CD4-positive, alpha-beta T cell treated with Interleukin-2 at 100 ng/mL for 4 hours (primary cell): ENCODE data around the gene GFRAL.
"Not testable (repeated sequence)": the region's sequence is repeated elsewhere in the genome, so short reads cannot be mapped to it uniquely, and the experiment has no call there.

Source experiments
- DNase-seq: peaks from one replicate; pipeline ENCODE4 v3.0.0-alpha.2; 2020; ENCODE audit warnings: low spot score

GFRAL gene, protein sequence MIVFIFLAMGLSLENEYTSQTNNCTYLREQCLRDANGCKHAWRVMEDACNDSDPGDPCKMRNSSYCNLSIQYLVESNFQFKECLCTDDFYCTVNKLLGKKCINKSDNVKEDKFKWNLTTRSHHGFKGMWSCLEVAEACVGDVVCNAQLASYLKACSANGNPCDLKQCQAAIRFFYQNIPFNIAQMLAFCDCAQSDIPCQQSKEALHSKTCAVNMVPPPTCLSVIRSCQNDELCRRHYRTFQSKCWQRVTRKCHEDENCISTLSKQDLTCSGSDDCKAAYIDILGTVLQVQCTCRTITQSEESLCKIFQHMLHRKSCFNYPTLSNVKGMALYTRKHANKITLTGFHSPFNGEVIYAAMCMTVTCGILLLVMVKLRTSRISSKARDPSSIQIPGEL

DNA sequence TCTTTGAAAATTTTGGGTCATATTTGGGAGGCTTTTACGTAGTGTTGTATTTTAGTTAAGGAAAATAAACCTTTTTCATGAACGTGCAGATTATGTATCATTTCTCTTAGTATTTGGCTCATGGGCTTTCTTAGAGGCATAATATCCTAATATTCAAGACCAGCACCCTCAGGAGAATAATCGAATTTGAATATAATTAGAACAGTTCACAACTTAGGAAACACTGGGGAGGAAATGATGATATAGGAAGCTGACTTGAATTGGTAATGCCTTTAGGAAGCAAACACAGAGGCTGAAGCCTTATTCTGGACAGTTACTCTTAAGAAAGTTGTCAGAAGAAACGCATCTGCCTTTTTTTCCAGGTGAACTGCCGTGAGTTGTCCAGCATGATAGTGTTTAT is at the start of gene GFRAL:
Gene GFRAL, plus strand, starts transcription at position 301 of the 400 bp plus-strand sequence. Its CDS starts 86 bp downstream, at position 387.
- no peak for DNase-seq

DNA sequence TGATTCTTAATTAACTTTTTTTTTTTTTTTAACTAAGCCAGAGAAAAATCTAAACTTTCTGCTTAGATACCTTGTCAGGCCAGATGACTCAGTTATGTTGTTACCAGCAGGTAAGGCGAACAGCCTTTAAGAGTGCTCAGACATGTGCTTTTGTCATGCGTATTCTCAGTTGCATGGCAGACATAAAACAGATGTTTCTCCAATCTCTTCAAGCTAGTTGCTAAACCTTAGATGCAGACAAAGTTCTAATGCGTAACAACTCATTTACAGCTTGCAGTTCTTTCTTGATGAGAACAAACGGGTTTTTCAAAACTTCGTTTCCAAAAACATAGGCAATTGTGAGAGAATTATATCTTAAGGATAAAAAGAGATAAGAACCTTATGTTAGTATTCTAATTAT is 49.6 kb upstream of the GFRAL start:
- no peak for DNase-seq

DNA sequence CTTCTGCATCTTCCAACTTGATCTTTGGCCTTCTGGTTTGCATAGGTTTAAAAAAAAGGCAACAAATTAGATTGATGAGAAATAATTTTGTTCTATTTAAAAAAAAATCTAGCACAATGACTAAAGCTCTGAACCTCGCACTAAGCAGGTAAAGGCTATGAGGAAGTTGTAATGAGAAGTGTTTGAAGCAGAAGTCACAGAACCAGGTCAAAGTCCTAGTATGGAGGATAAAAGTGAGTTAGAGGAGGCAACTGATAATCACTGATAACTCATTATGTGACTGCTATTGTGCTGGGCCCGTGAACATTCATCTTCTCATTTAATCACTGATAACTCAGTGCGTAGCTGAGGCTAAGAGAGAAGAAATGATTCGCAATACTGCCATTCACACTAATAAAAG is 46.1 kb upstream of the GFRAL start:
- DNase-seq = no peak

DNA sequence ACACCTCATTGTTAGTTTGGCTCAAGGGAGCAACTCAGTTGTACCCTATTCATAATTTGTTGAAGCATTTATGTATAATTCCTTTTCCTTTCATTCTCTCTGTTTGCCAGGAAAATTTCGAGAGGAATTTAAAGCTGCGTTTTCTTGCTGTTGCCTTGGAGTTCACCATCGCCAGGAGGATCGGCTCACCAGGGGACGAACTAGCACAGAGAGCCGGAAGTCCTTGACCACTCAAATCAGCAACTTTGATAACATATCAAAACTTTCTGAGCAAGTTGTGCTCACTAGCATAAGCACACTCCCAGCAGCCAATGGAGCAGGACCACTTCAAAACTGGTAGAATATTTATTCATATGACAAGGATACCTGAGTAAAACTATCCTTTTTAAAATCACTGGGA is 45.2 kb upstream of the GFRAL start:
- DNase-seq = no peak

DNA sequence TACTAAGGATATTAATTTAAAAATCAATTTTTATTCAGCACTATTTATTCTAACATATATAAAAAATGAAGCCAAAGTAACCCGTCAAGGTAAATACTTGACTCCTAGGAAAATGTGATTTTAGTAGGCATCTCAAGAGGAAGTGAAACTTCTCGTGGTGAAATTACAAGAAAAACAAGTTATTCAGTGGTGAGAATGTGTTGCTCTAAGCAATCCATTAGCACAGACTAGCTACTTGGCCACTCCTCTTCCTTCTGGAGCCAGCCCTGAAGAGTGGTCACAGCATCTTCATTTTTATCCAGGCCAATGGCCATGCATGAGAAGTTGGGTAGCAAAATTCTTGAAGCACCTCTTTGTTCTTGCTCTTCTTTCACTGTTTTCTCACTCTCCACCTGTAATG is 40.4 kb upstream of the GFRAL start:
- DNase-seq = no peak

DNA sequence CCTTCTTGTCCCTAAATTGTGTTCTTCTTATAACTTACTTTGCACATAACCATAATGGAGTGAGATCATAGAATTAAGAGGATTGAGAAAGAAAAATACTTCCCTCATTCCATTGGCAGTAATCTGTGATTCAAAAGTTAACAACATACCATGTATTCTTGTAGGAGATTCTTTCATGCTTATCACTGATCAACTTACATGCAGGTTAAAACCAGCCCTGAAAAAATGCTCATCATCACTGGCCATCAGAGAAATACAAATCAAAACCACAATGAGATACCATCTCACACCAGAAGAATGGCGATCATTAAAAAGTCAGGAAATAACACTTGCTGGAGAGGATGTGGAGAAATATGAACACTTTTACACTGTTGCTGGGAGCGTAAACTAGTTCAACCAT is 36.5 kb upstream of the GFRAL start:
- no peak for DNase-seq

DNA sequence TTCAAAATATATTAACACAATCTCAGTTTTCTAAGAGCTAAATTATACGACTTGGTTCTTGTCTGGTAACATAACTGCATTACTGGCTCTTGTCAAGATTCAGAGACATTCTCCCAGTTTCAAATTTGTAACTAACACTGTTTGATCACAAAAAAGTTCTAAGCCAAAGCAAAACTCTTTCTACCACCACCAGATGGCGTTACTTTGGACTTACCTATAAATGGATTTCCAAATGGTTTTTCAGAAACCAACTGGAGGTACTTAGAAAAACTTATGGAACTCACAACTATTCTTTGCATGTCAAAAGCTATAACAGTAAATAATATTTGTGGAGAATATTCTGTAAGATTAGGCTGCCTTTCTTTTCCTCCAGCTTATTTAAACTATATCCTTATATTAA is 34.2 kb upstream of the GFRAL start:
- no peak for DNase-seq

DNA sequence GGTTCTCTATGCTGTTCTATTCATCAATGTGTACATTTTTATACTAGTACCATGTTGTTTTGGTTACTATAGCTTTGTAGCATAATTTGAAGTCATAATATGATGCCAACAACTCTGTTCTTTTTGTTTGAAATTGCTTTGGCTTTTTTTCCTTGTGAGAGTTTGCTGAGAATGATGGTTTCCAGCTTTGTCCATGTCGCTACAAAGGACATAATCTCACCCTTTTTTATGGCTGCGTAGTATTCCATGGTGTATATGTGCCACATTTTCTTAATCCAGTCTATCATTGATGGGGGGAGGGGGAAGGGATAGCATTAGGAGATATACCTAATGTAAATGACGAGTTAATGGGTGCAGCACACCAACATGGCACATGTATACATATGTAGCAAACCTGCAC is 30.1 kb upstream of the GFRAL start:
- DNase-seq = not testable (repeated sequence)

DNA sequence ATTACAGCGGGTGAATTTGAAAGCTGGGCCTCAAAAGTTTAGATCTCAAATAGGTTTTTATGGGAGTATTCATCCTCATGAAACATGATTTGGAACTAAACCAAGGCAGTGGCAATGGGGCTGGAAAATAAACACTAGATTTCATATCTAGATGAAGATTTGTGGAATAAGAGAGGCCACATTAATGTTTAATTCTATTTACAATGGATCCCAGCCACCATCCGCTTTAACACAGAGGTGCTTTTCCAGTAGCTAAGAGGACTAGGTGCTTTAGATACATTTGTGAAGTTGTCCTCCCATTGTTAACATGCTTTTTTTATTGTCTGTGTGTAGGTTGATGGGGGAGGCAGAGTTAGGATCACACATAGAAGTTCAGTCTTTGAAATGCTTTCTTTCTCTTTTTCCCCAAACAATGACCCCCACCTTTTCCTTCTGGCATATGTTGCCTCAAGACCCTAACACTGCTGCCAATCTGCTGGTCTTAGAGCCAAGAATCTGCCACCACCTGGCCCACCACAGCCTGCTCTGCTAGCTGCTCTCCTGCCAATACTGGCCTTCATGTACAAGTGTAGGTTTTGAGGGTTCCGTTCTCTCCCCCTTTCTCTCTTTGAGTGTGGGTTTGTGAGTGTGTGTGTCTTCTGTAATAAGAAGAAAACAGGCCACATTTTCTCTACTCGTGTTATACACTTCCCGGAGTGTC is 27.8 kb upstream of the GFRAL start:
- DNase-seq = no peak

DNA sequence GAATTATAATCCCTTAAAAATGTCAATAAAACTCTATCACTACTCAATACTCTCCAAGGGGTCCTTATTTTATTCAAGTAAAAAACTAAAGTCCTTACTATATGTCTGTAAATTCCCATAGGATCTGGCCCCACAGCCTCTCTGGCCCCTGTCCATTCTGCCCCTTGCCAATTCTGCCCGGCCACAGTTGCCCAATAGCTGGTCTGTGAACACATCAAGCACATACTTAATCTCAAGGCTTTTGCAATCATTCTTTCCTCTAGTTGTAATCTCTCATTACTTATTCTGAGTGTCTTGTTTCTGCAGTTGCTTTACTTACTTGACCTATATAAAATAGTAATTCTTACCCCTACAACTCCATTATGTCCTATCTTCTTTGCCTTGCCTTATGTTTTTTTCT is 22.5 kb upstream of the GFRAL start:
- no peak for DNase-seq

DNA sequence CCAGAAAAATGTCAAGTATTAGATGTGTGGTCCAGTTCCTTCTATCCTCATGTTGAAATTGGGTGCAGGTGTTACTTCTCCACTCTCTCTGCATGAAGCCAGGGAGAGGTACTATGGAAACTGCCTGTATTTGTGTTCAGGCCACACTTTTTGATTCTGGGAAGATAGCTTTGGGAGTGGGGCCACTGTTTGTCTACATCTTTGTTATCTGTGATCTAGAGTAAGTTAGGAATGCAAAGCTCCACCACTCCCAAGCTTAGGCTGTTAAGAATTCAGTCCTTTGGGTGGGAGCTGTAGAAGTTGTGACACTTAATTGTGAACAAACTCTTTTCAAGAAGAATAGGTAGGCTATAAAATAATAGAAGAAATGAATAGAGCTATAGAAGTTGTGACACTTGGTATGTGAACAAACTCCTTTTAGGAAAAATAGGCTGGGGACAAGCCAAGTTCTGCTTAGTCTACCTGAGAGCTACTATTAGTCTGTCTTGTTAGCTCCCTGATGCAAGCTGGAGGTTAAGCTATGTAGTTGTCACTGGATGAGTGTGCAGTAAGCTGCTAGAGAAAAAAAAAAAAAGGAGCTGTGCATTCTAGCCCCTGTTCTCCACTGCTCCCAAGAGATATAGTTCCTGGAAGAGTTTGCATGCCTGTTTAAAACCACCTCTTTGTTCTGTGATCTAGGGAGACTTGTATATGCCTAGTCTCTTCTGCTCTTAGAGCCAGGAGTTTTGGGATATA is 7.1 kb upstream of the GFRAL start:
- DNase-seq = no peak

DNA sequence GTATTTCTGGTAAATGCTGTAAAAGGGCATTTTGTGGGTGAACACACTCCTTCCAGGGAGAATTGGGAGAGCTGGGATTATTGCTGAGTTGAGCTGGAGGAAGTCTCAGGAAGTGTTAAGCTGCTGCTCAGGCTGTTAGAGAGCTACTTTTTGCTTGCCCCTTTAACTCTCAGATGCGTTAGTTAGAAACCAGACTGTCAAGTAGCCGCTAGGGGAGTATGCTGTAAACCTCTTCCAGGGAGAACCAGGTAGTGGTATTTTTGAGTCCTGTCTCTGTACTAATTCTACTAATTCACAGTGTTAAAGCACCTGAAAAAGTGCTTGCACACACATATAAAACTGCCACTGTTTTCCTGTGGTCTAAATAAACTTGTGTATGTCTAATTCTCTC is 6.6 kb upstream of the GFRAL start:
- no peak for DNase-seq

DNA sequence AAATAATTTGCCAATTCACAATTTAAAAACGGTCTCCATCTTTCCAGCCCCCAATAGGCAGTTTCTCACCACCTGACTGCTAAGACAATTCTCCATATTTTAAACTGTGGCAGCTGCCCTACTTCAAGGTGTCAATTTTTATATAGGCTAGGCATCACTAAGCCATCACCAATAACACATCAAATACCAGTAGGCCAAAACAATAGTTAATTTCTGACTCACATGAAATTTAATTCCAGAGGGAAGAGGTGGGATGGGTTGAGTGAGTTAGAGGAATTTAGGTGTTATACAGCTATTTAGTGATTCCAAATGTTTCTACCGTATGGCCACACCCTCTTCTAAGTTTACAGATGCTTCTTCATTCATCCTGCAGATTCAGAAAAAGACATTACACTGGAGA is 49.9 kb downstream of the GFRAL start:
- no peak for DNase-seq

DNA sequence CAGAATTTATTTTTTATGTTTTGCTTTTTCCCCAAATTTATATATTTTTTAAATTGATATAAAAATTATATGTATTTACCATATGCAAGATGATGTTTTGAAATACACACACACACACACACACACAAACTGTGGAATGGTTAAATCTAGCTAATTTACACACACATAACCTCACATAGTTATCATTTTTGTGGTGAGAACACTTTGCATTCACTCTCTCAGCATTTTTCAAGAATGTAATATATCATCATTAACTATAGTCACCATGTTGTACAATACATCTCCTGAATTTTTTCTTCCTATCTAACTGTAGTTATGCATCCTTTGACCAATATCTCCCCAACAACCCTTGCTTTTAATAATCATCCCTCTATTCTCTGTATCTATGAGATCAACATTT is 52.2 kb downstream of the GFRAL start:
- no peak for DNase-seq

DNA sequence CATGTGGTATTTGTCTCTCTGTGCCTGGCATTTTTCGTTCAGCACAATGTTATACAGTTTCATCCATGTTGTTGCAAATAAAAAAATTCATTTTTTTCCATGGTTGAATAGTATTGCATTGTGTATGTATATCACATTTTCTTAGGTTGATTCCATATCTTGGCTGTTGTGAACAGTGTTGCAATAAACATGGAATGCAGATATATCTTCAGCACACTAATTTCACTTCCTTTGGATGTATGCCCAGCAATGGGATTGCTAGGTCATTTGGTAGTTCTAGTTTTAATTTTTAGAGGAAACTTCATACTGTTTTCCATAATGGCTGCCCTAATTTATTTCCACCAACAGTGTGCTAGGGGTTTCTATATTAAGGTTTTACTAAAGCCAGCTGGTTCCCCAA is 52.6 kb downstream of the GFRAL start:
- DNase-seq = no peak

DNA sequence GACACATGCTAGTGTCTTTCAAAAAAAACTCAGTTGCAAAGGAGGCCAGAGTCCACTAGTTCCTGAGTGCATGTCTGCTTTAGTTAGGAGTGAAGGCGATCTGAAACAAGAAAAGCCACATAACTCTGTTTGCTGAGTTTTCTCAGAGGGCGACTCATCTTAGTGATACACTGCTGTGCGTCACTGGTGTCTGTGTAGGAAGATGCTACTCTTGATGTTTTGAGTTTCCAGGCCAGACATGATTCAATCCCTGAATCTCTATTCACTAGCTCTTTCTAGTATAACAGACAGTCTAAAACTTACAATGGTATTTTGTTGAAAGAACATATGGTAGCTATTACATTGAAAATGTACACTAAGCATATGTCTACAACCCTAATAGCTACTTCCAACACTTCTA is 60.9 kb downstream of the GFRAL start:
- no peak for DNase-seq

DNA sequence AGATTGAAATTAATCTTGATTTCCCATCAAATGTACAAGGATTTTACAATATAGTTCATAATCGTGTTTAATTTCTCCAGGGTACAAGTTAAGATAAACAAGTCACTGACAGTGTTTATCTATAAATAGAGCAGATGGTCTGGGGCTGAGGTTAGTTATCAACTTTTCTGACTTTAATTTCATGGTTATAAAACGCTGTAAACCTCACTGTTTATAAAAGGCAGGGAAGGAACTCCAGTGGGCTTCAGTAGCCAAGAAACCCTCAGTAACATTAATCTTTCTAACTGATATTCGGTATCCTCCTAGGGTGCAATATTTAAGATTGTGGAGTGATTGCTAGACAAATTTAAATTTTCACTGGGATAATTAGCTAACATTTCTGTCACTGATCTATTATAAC is 68.6 kb downstream of the GFRAL start:
- no peak for DNase-seq

DNA sequence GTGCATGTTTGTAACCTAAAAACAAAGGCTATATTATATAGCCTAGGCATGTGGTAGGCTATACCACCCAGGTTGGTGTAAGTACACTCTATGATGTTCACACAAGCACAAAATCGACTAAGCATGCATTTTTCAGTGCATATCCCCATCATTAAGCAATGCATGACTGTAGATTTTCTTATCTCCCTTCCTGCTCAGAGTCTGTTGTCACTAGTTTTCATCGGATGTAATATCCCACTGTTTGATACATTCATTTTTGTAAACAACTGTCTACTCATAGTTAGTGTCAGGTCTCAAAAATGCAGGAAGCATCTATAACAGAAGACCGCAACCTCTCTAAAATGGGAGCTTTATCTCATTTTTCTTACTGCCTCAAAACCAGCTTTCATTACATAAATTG is 70.7 kb downstream of the GFRAL start:
- DNase-seq = no peak

DNA sequence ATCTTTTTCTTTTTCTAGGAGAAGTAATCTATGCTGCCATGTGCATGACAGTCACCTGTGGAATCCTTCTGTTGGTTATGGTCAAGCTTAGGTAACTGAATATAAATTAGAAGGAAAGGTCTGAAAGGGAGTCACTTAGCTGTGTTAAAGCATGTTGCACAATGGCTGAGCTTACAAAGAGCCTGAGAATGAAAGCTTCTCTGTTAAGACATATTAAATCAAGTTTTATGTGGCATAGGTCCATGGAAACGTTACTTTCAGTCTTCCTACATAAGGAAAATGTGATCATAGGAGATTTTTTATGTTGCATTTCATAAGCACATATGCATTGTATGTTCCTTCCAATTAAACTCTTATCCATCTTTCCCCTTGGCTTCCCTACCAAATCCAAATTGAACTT is 72.1 kb downstream of the GFRAL start:
- DNase-seq = no peak

DNA sequence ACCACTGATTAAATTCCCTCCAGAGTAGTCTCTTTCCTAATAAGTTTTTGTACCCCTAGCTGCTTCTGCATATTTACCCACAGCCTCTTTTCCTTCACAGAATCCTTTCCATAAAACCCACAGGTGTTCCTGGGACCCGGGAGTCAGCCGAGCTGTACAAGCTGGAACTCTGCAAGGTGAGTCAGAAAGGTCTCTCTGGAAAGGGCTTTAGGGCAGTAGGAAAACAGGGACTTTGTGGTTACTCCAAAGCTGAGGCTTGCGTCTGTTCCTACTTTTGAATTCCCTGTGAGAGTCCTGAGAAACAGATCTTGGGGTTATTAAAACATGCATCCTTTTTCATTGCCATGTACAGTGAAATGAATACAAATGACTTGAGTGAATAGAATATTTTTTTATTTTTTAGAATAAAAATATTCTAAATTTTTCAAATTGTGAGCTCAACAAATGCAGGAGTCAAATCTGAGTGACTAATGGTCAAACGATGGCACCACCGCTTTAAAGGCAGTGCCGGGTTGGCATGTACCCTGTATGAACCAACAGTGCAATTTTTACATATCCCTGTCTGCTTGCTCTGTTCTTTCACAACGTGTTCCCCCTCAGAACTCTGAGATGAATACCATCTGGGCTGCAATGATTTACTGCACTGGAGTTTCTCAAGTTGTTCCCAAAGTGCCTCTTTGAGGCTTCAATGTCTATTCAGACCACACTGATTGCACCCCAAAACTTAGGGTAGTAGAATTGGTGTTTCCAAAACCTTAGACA is 78.4 kb downstream of the GFRAL start:
- DNase-seq = no peak

DNA sequence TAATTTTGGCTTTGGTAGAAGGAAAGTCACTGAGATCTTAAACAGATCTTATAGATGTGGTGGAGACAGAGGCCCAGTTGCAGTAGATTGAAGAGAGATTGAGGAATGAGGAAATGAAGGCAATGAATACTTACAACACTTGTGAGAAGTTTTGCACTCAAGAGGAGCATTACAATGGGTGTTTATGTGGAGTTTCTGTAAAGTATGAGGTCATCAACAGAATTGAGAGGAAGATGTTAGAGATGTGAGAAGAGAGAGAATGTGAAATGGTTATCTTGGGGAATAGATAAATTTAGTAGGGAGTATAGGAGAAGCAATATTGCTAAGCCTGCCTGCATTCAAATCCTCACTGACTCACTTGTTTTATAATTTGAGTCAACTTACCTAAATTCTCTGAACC is 83.4 kb downstream of the GFRAL start:
- no peak for DNase-seq

DNA sequence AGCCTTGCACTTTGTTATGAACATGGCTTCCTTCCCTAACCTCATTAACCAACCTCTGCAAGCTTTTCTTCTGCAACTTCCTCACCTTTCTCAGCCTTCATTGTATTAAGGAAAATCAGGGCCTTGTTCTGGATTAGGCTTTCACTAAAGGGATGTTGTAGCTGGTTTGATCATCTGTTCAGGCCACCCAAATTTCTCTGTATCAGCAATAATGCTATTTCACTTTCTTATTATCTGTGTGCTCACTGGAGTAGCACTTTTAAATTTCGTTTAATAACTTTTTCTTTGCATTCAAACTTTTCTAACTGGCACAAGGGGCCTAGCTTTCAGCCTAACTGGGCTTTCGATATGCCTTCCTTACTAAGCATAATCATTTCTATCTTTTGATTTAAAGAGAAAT is 96.7 kb downstream of the GFRAL start:
- DNase-seq = no peak
